Neural progenitor cell (in vitro differentiated cells): ENCODE results near the gene CLCN6.

ENCODE experiments used
- CTCF ChIP-seq: fragments of 200-600 bp; sonication (generic); IDR thresholded peaks from 2 replicates; pipeline ENCODE4 v1.5.1; 2017; ENCODE audit warnings: antibody characterized with exemption, mild to moderate bottlenecking
- EZH2 ChIP-seq: fragments of 200-600 bp; sonication (generic); IDR thresholded peaks from 2 replicates; pipeline ENCODE4 v1.6.1; 2017; ENCODE audit warnings: antibody characterized with exemption, mild to moderate bottlenecking, moderate library complexity

DNA sequence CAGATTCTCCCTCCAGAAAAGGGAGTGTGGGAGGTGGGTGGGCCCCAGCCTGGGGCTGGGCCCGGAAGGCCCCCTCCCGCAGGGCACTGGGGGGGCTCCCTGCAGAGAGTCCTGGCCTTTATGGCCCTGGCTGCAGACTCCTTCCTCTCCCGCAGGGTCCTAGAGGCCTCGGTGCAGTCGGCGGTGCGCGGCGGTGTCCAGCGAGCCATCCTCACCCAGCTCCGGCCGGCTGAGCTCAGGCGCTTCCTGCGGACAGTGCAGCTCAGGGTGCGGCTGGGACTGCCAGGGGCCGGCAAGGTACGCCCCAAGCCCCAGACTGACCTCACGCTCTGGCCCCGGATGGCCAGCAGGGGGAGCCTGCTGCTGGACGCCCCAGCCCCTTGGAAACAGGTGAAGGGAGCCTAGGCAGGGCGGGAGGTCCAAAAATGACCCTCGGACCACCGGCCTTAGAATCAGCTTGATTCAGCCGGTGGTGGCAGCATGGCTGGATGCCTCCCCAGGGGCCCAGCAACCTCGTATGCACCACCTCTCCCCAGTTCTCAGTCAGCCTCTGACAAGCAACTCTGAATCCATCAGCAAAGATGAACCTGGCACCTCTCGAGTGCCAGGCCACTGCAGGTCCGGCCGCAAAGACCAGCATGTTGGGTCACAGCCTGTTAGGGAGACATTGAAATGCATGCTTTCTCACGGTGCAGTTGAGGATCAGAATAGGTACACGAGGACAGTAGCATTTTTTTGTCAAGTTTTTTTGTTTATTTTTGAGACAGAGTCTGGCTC, 20.8 kb upstream of the CLCN6 start:
- TF ChIP-seq CTCF (peak; percentile 88), EZH2 (no peak)
